Trophoblast cell (in vitro differentiated cells and primary cell): ENCODE measurements around the gene KHDC1L.
"Not testable (repeated sequence)": the region's sequence is repeated elsewhere in the genome, so short reads cannot be mapped to it uniquely, and the experiment has no call there.

Experiments
- DNase-seq, 2 donors: peaks; one replicate each; pipeline ENCODE4 v3.0.0-alpha.2; 2016
- H2AFZ ChIP-seq: 2 replicates; pipeline ENCODE4 v1.6.1; 2013; ENCODE audit warnings: low read length, moderate library complexity, mild to moderate bottlenecking; ENCODE audit not compliant: insufficient read depth, poor library complexity
- H2AK5ac ChIP-seq: 2 replicates; pipeline ENCODE4 v1.6.1; 2013; ENCODE audit warnings: mild to moderate bottlenecking, low read length
- H2BK120ac ChIP-seq: 2 replicates; pipeline ENCODE4 v1.6.1; 2013; ENCODE audit warnings: low read length, mild to moderate bottlenecking, moderate library complexity; ENCODE audit not compliant: insufficient read depth, poor library complexity
- H2BK12ac ChIP-seq: 2 replicates; pipeline ENCODE4 v1.6.1; 2013; ENCODE audit warnings: mild to moderate bottlenecking, low read length, moderate library complexity
- H2BK5ac ChIP-seq: 2 replicates; pipeline ENCODE4 v1.6.1; 2013; ENCODE audit warnings: low read length, low read depth, moderate library complexity, mild to moderate bottlenecking; ENCODE audit not compliant: poor library complexity
- H3K14ac ChIP-seq: 2 replicates; pipeline ENCODE4 v1.6.1; 2013; ENCODE audit warnings: mild to moderate bottlenecking, low read length
- H3K18ac ChIP-seq: 2 replicates; pipeline ENCODE4 v1.6.1; 2013; ENCODE audit warnings: mild to moderate bottlenecking, low read length
- H3K23ac ChIP-seq: 2 replicates; pipeline ENCODE4 v1.6.1; 2013; ENCODE audit warnings: low read length
- H3K27ac ChIP-seq: 2 replicates; pipeline ENCODE4 v1.5.1; 2013; ENCODE audit warnings: low read depth, mild to moderate bottlenecking, inconsistent platforms, low read length, moderate library complexity
- H3K27me3 ChIP-seq: 2 replicates; pipeline ENCODE4 v1.6.1; 2013; ENCODE audit warnings: inconsistent platforms, mild to moderate bottlenecking, low read length, moderate library complexity; ENCODE audit not compliant: insufficient read depth
- H3K36me3 ChIP-seq, 2 experiments: 1 replicate in 1 of 2; 2 replicates in 1 of 2; pipeline ENCODE4 v1.6.1; 2013; ENCODE audit warnings: low read length in 2 of 2, mild to moderate bottlenecking in 2 of 2, moderate library complexity in 1 of 2; ENCODE audit not compliant: insufficient read depth in 2 of 2, control insufficient read depth in 1 of 2
- H3K4ac ChIP-seq: 2 replicates; pipeline ENCODE4 v1.6.1; 2013; ENCODE audit warnings: low read depth, mild to moderate bottlenecking, low read length, moderate library complexity
- H3K4me1 ChIP-seq, 2 experiments: 1 replicate in 1 of 2; 2 replicates in 1 of 2; pipeline ENCODE4 v1.6.1; 2013; ENCODE audit warnings: low read length in 2 of 2, mild to moderate bottlenecking in 2 of 2, moderate library complexity in 1 of 2; ENCODE audit not compliant: insufficient read depth in 2 of 2, control insufficient read depth in 1 of 2
- H3K4me2 ChIP-seq: 2 replicates; pipeline ENCODE4 v1.6.1; 2013; ENCODE audit warnings: inconsistent platforms, mild to moderate bottlenecking, low read length, moderate library complexity
- H3K4me3 ChIP-seq: 2 replicates; pipeline ENCODE4 v1.5.1; 2013; ENCODE audit warnings: mild to moderate bottlenecking, low read depth, low read length, inconsistent platforms
- H3K79me1 ChIP-seq: one replicate; pipeline ENCODE4 v1.6.1; 2013; ENCODE audit warnings: low read length
- H3K79me2 ChIP-seq: 2 replicates; pipeline ENCODE4 v1.6.1; 2013; ENCODE audit warnings: low read length, mild to moderate bottlenecking; ENCODE audit not compliant: control insufficient read depth, insufficient read depth, poor library complexity
- H3K9ac ChIP-seq: 2 replicates; pipeline ENCODE4 v1.6.1; 2013; ENCODE audit warnings: mild to moderate bottlenecking, low read length
- H3K9me3 ChIP-seq: 2 replicates; pipeline ENCODE4 v1.6.1; 2013; ENCODE audit warnings: low read depth, mild to moderate bottlenecking, control low read depth, inconsistent platforms, low read length; ENCODE audit not compliant: insufficient read depth
- H4K12ac ChIP-seq: 2 replicates; pipeline ENCODE4 v1.6.1; 2013; ENCODE audit warnings: low read depth, mild to moderate bottlenecking, low read length, moderate library complexity
- H4K8ac ChIP-seq: 2 replicates; pipeline ENCODE4 v1.6.1; 2013; ENCODE audit warnings: low read depth, mild to moderate bottlenecking, low read length, moderate library complexity
- H4K91ac ChIP-seq: one replicate; pipeline ENCODE4 v1.6.1; 2013; ENCODE audit warnings: low read depth, mild to moderate bottlenecking, low read length, moderate library complexity
- WGBS: extraction: QIAGEN DNeasy Blood & Tissue Kit; methylation state at CpG from one replicate; pipeline ENCODE4 v1.1.7; 2013; ENCODE audit warnings: missing lambda C conversion rate; ENCODE audit not compliant: insufficient read length, insufficient coverage; ENCODE audit errors: extremely low coverage; 5-methylcytosine and 5-hydroxymethylcytosine counted together

The KHDC1L gene

GRCh38 chr6:73240730-73241129, 15.4 kb upstream of the KHDC1L start:
- no peak overlapping the region for H3K27ac ChIP-seq
- no peaks in the 10 kb centered on the region for H3K36me3 ChIP-seq
- no peak overlapping the region for H3K14ac ChIP-seq
- H3K4me2 ChIP-seq = no peak overlapping the region
- H3K4ac ChIP-seq = no peak overlapping the region
- no peak overlapping the region for H3K18ac ChIP-seq
- no peak overlapping the region for H4K12ac ChIP-seq
- H2AK5ac ChIP-seq = no peak overlapping the region
- H3K79me1 ChIP-seq = no peaks in the 10 kb centered on the region
- no peak overlapping the region for H3K23ac ChIP-seq
- no peak overlapping the region for H3K9ac ChIP-seq
- no peak overlapping the region for H4K8ac ChIP-seq
- no peaks in the 10 kb centered on the region for H3K4me1 ChIP-seq
- H2BK12ac ChIP-seq = no peak overlapping the region
- no CpG with 5 or more reads among the region's 4 CpGs for WGBS
- H4K91ac ChIP-seq = no peak overlapping the region
- no peak overlapping the region for H2BK5ac ChIP-seq
- DNase-seq = no peak
- H3K79me2 ChIP-seq = no peaks in the 10 kb centered on the region
- no peaks in the 10 kb centered on the region for H3K9me3 ChIP-seq
- no peak overlapping the region for H3K4me3 ChIP-seq
- no peaks in the 10 kb centered on the region for H3K27me3 ChIP-seq
- no peak overlapping the region for H2BK120ac ChIP-seq
- no peak overlapping the region for H2AFZ ChIP-seq

DNA sequence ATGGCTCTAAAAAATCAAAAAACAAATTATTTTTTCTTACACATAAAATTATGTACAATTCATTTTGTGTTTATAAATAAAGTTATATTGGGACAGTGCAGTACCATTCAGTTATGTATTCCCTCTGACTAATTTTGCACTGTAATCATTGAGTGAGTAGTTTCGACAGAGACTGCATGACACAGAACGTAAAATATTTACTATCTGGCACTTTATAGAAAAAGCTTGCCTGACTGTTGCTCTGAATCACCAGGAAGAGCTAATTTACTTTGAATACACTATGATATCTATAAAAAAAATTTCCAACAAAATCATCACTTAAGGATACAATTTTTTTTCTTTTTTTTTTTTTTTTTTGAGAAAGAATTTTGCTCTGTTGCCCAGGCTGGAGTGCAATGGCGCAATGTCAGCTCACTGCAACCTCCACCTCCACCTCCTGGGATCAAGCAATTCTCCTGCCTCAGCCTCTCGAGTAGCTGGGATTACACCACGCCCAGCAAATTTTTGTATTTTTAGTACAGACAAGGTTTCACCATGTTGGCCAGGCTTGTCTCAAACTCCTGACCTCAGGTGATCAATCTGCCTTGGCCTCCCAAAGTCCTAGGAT, 11.0 kb upstream of the KHDC1L start:
- Histone ChIP-seq H3K79me2 (no peaks in the 10 kb centered on the region), H3K4me2 (no peak overlapping the region), H3K9ac (no peak overlapping the region), H3K27me3 (no peaks in the 10 kb centered on the region), H3K4me1 (no peaks in the 10 kb centered on the region), H4K12ac (no peak overlapping the region), H3K79me1 (no peaks in the 10 kb centered on the region), H2BK5ac (no peak overlapping the region), H2AFZ (no peak overlapping the region), H2BK12ac (no peak overlapping the region), H3K23ac (no peak overlapping the region), H4K91ac (no peak overlapping the region), H3K4me3 (no peak overlapping the region), H4K8ac (no peak overlapping the region), H3K36me3 (no peaks in the 10 kb centered on the region), H2BK120ac (no peak overlapping the region), H3K9me3 (no peaks in the 10 kb centered on the region), H3K4ac (no peak overlapping the region), H3K27ac (no peak overlapping the region), H3K14ac (no peak overlapping the region), H2AK5ac (no peak overlapping the region), H3K18ac (no peak overlapping the region)
- peak; percentile 13 to 69 for DNase-seq
- WGBS = no CpG with 5 or more reads among the region's 5 CpGs

DNA sequence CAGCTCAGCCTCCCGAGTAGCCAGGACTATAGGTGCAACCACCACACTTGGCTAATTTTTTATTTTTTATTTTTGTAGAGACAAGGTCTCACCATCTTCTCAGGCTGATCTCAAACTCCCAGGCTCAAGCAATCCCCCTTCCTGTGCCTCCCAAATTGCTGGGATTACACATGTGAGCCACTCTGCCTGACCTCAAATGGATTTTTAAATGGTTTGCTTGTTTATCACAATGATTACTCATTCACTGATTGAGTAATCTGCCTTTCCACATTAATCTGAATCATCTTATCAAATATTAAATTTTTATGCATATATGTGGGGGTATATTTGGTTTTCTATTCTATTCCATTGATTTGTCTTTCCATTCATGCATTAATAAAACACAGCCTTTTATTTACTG, 9.4 kb upstream of the KHDC1L start:
- no peak for DNase-seq
- Histone ChIP-seq H3K4me3 (no peak overlapping the region), H3K4me1 (no peaks in the 10 kb centered on the region), H3K4me2 (no peak overlapping the region), H2BK5ac (no peak overlapping the region), H2BK12ac (no peak overlapping the region), H3K79me1 (no peaks in the 10 kb centered on the region), H2AK5ac (no peak overlapping the region), H2AFZ (no peak overlapping the region), H3K18ac (no peak overlapping the region), H4K8ac (no peak overlapping the region), H4K12ac (no peak overlapping the region), H3K4ac (no peak overlapping the region), H3K27ac (no peak overlapping the region), H3K14ac (no peak overlapping the region), H2BK120ac (no peak overlapping the region), H3K27me3 (no peaks in the 10 kb centered on the region), H3K9me3 (no peaks in the 10 kb centered on the region), H3K23ac (no peak overlapping the region), H3K79me2 (no peaks in the 10 kb centered on the region), H4K91ac (no peak overlapping the region), H3K36me3 (no peaks in the 10 kb centered on the region), H3K9ac (no peak overlapping the region)
- WGBS = no CpG with 5 or more reads among the region's 1 CpG

DNA sequence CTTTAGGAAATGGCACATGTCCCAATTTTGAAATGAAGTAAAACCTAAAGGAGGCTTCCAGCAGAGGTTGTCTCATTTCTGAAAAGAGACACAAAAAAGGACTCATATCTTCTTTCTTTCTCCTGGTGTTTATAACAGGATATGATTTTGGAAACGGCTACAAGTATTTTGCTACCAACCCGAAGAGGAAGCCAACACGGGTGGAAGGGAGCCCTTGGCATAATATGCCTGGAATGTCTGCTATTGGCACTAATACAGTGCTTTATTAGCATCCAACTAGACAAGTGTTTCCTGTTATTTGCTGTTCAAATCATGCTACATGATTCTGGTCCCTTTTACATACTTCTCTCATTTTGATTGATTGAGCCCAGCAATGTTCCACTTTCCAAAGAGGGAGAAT, 8.7 kb upstream of the KHDC1L start:
- not testable (repeated sequence) for H3K4me3 ChIP-seq, H3K79me2 ChIP-seq, H2BK120ac ChIP-seq, H4K12ac ChIP-seq, H3K27ac ChIP-seq, H3K4ac ChIP-seq, H4K8ac ChIP-seq, H2AFZ ChIP-seq, H4K91ac ChIP-seq, H3K4me2 ChIP-seq, H3K23ac ChIP-seq, H2BK5ac ChIP-seq, H3K4me1 ChIP-seq, H3K9me3 ChIP-seq, H2AK5ac ChIP-seq, H3K18ac ChIP-seq, H2BK12ac ChIP-seq, H3K27me3 ChIP-seq, H3K36me3 ChIP-seq, H3K79me1 ChIP-seq, H3K9ac ChIP-seq, DNase-seq, H3K14ac ChIP-seq
- no CpG with 5 or more reads among the region's 3 CpGs for WGBS
